Stimulated activated CD8-positive, alpha-beta memory T cell treated with anti-CD3 and anti-CD28 coated beads, Interleukin-7, amount 100 ng/mL, for 1 hour (primary cell): ENCODE results near the gene PARD3.

Experiments used
- DNase-seq, 2 donors: peaks; one replicate each; pipeline ENCODE4 v3.0.0-alpha.2; 2020; ENCODE audit warnings: low read depth in 2 of 2

PARD3 gene

GRCh38 chr10:34584164-34584563 is 230.9 kb downstream of the PARD3 start:
- no peak for DNase-seq

DNA sequence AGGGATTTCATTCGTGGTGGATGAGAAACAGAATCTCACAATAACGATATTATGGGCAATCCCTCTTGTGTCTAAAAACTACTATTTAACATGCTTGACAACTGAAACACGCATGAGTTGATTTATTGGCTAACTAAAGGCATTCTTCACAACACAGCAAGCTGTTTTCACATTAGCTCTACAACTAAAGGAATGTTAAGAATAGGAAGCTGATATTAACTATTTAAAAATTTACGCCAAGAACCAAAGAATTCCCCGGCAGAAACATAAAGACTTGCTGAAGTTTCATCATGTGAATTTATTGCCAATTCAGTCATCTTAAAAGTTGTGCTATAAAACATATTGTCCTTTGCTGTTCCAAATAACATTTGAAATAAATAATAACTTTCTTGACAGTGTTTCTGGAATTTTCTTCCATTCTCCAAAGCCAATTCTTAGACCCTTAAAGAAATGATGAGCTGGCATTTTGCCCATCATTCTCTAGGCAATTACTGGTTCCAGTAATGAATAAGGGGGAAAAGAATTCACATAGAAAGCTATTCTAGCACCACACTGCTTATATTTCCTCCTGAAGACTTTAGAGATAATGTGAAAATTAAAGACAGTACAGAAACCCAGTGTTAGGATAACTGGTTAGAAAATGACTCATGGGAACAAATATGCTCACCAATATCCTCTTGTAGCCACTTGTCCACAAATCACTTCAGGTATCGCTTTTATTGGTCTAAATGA is 233.1 kb downstream of the PARD3 start:
- no peak for DNase-seq

DNA sequence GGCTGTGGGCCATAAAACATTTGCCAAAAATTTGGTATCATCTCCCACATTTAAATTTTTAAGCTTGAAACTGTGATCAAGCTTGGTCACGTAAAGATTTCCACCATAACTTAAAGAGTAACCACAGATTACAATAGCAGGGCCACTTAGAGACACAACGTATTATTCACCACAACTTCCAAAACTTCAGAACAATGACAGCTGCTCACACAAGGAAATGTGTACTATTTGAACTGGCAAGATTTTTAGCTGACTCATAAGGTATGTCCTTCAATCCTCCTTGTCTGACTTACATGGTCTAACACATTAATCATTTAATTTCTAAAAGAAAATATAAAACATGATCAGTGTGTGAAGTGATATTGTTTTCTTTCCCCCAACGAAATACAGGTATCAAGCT is 234.5 kb downstream of the PARD3 start:
- no peak for DNase-seq

- DNase-seq: no peak
Measured at GRCh38 chr10:34580214-34580613, 234.9 kb downstream of the PARD3 start.

GRCh38 chr10:34578468-34578867 is 236.6 kb downstream of the PARD3 start:
- no peak for DNase-seq

- DNase-seq: no peak
Measured at GRCh38 chr10:34576797-34577196, 238.3 kb downstream of the PARD3 start.

GRCh38 chr10:34575882-34576281 is 239.2 kb downstream of the PARD3 start:
- DNase-seq: no peak

- no peak for DNase-seq
Measured at GRCh38 chr10:34574353-34574934, 240.7 kb downstream of the PARD3 start.

DNA sequence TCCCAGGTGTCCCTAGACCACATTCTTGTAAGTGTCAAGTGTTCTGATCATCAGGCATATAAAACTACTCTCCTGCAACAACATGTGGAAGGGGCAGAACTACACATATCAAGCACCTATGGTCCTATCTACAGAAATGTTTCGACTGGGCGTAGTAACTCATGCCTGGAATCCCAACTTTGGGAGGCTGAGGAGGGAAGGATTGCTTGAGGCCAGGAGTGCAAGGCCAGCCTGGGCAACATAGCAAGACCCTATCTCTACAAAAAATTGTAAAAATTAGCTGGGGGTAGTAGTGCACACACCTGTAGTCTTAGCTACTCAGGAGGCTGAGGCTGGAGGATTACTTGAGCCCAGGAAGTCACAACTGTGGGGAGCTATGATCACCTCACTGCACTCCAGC is 244.2 kb downstream of the PARD3 start:
- no peak for DNase-seq

GRCh38 chr10:34567659-34568253 is 247.3 kb downstream of the PARD3 start:
- no peak for DNase-seq

- no peak for DNase-seq
Measured at GRCh38 chr10:34565934-34566333, 249.2 kb downstream of the PARD3 start.

- no peak for DNase-seq
Measured at GRCh38 chr10:34558093-34558583, 257.0 kb downstream of the PARD3 start.

GRCh38 chr10:34557173-34557572 is 257.9 kb downstream of the PARD3 start:
- no peak for DNase-seq

- DNase-seq: no peak
Measured at GRCh38 chr10:34555653-34556052, 259.4 kb downstream of the PARD3 start.

- DNase-seq: no peak
Measured at GRCh38 chr10:34553747-34554146, 261.3 kb downstream of the PARD3 start.

DNA sequence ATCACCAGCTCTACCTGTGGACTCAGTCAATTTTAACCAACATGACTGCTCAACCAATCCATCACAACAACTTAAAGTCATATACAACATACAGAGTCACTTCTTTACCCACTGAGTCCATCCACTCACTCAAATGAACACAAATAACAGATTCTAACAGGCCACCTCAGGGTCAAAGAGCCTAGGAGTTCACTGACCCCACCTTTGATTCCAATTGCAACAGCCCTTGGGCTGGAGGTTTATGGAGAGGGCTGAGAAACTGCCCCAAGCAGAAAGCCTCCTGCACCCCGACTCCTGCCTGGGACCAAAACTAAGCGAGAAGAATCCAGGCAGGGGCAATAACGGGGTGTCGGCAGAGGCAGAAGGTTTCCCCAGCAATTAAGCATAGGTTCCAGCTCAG is 263.8 kb downstream of the PARD3 start:
- no peak for DNase-seq

- DNase-seq: no peak
Measured at GRCh38 chr10:34549953-34550352, 265.1 kb downstream of the PARD3 start.

DNA sequence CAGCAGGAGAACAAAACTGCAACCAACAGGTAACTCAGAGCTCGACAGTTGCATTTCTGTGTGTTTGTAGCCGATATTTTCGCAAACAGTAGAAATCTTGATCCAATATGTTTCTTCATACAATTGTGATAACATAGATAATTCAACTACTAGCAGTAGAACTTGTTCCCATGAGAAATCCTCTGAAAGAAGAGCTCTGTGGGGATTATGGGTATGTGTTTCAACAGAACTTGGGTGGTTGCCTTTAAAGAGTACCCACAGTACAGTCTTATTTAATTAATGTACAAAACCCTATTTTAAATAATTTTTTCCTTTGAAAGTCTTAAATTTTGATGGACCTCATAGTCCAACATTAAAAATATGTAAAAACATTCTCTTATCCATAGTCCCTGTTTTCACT is 266.1 kb downstream of the PARD3 start:
- DNase-seq: no peak

GRCh38 chr10:34548466-34548865 is 266.6 kb downstream of the PARD3 start:
- no peak for DNase-seq

- no peak for DNase-seq
Measured at GRCh38 chr10:34547695-34548094, 267.4 kb downstream of the PARD3 start.

DNA sequence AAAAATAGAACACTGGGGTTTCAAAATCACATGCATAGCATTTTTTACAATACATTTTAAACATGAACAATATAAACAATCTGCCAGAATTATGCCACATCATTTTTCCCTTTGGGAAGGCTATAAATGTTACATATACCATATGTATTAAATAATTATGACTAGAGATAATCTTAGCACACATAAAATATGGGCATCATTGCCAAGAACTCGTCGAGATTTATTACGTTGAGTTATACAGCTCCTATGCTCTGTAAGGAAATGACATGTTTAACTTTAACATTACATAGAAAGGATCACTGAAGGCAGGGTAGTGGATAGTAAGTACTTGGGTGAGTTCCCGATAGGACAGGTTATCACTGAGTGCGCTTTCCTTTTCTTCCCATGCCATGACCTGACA is 267.8 kb downstream of the PARD3 start:
- DNase-seq: no peak

DNA sequence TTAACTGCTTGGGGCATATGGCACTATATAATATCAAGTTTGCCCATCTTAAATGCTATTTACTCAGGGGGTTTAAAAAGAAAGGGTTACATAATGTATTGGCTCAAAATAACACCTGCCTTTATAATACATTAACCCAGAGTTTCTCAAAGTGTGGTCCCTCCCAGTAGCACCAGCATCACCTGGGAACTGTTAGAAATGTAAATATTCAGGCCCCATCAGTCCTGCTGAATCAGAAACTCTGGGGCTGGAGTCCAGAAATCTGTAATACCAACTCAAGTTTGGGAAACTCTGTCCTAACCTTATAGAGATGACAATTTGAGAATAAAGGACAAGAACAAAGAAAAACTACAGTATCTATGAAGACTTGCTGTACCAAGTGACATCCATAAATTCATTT is 270.7 kb downstream of the PARD3 start:
- DNase-seq: no peak

DNA sequence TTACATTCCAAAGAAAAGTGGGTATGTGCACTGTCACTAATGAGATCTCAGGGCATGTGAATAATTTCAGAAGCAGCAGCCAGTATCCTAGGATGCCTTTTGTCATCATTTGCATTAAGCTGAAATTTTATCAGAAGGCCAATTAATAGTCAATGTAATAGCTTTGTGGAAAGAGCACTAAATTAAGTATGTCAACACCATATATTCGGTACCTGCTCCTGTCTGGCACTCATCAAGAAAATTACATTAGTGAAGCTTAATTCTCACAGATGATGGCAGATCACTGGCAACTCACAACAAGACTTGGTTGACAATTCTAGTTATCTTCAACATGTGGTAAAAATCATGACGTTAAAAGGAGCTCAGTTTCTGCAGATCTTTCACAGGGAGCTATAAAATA is 271.4 kb downstream of the PARD3 start:
- no peak for DNase-seq
